Measurements from ENCODE around the gene PIMREG.

Gene PIMREG, protein sequence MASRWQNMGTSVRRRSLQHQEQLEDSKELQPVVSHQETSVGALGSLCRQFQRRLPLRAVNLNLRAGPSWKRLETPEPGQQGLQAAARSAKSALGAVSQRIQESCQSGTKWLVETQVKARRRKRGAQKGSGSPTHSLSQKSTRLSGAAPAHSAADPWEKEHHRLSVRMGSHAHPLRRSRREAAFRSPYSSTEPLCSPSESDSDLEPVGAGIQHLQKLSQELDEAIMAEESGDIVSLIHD

DNA sequence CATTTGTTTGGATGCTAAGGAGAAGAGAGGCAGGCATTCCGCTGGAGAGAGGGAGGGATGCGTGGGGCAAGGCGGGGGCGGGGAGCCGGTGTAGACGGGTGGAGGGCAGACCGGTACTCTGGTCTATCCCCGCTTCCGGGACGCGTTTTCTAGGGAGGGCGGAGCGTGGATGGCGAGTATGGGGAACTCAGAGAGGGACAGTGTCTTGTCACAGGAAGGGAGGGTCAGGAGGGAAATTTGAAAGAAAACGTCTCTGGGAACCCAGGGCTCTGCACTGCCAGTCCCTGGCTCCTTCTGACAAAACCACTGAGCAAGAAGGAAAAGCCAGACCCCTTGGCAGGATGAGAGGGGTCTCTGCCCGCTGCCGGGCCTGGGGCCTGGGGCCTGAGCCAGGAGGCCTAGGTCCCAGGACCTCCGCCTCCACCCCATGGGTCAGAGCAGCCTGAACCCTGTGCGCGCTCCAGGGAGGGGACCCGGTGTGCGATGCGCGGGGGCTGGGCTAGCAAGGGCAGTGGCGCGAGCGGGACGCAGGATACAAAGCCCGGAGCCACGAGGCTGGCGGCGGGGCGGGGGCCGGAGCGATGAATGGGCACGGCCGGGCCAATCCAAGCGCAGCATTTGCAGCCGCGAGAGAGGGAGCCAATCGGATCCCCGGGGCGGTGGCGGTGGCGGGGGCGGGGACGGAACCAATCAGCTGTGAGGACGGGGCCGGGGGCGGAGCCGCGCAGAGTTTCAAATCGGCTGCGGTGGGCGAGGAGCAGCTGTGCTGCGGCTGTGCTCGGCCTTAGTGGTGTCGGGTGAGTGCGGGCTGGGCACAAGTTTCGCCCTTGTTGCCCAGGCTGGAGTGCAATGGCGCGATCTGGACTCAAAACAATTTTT lies at the start of gene PIMREG:
Gene PIMREG, plus strand, starts transcription at position 764 of the 879 bp plus-strand sequence. CDS start 656 bp downstream, outside the sequence.
- DNase-seq (ENCODE audit: extremely low spot score), result peak; percentile 94
- ChIA-PET POLR2A (interaction anchor here (0.8 to 1.7 kb wide), 6 partner anchors 8 to 850 kb away, joined by 3 to 11 read pairs (median 3); no protein-coding TSS in a partner anchor), CTCF (interaction anchor here (1.5 kb wide), 1 partner anchor 29 kb away, joined by 3 read pairs; no protein-coding TSS in a partner anchor)
- peak; percentile 39; the same call in 1 of the 2 replicates for TF ChIP-seq FOXM1 (IDR thresholded peaks at IDR 0.05; ENCODE audit: borderline replicate concordance)
- TF ChIP-seq LEF1 (IDR thresholded peaks at IDR 0.05; ENCODE audit: borderline replicate concordance), result no peak
- TF ChIP-seq SUZ12 (IDR thresholded peaks at IDR 0.05), result no peak
- no peak for TF ChIP-seq CTBP1 (IDR thresholded peaks at IDR 0.05; ENCODE audit: borderline replicate concordance)
- TF ChIP-seq L3MBTL2 (conservative IDR thresholded peaks at IDR 0.05), result peak; percentile 97
- no peak for TF ChIP-seq BHLHE40 (IDR thresholded peaks at IDR 0.05; ENCODE audit: borderline replicate concordance)
- TF ChIP-seq ELF4 (IDR thresholded peaks at IDR 0.05), result no peak
- TF ChIP-seq FOXA1 (IDR thresholded peaks at IDR 0.05), result no peak
- TF ChIP-seq NFRKB (IDR thresholded peaks at IDR 0.05), result no peak

DNA sequence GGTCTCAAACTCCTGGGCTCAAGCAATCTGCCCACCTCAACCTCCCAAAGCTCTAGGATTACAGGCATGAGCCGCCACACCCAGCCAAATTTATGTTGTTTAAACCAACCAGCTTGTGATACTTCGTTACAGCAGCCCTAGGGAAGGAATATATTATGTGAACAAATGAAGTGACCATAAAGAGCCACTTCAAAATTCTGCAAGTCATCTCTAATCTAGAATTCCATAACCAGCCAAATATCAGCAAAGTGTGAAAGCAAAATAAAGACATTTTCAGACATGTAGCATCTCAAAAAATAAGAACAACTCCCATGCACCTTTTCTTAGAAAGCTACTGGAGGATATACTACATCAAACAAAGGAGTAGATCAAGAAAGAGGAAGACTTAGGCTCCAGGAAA lies 45.3 kb upstream of the PIMREG start:
- ChIA-PET POLR2A (no interaction called here), CTCF (no interaction called here)
- TF ChIP-seq, protein P1, sequence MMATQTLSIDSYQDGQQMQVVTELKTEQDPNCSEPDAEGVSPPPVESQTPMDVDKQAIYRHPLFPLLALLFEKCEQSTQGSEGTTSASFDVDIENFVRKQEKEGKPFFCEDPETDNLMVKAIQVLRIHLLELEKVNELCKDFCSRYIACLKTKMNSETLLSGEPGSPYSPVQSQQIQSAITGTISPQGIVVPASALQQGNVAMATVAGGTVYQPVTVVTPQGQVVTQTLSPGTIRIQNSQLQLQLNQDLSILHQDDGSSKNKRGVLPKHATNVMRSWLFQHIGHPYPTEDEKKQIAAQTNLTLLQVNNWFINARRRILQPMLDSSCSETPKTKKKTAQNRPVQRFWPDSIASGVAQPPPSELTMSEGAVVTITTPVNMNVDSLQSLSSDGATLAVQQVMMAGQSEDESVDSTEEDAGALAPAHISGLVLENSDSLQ (IDR thresholded peaks at IDR 0.05), result no peak
- TF ChIP-seq BHLHE40 (IDR thresholded peaks at IDR 0.05; ENCODE audit: borderline replicate concordance) (no peak), FOXA1 (IDR thresholded peaks at IDR 0.05) (no peak), TARDBP (IDR thresholded peaks at IDR 0.05) (no peak), ARNT (IDR thresholded peaks at IDR 0.05) (no peak), L3MBTL2 (conservative IDR thresholded peaks at IDR 0.05) (no peak), SUZ12 (IDR thresholded peaks at IDR 0.05) (no peak), CTBP1 (IDR thresholded peaks at IDR 0.05; ENCODE audit: borderline replicate concordance) (no peak), FOXK2 (IDR thresholded peaks at IDR 0.05) (no peak), FOXM1 (IDR thresholded peaks at IDR 0.05; ENCODE audit: borderline replicate concordance) (no peak), HDGF (IDR thresholded peaks at IDR 0.05; ENCODE audit: borderline replicate concordance) (no peak), SP1 (IDR thresholded peaks at IDR 0.05) (no peak)
- no peak for DNase-seq (ENCODE audit: extremely low spot score)

DNA sequence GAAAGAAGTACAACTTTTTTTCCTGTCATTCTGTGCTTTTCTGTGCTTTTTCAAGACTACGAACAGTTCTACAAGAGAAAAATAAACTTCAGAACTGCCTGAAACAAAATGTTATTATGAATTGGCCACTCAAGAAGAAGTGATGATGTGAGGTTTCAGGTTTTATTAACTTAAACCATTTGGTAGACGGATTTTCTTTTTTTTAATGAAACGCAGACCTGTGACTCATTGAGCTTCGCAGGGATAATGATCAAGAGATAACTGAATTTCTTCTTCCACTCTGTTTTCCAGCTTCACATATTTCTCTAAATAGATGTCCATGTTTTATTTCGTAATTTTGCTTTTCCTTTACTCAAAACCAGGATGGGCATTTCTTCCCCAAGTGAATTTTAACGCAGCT lies 42.0 kb upstream of the PIMREG start:
- ChIA-PET CTCF (no interaction called here), POLR2A (interaction anchor here (0.6 kb wide), 1 partner anchor 104 kb away, joined by 3 read pairs; no protein-coding TSS in a partner anchor)
- TF ChIP-seq ELF4 (IDR thresholded peaks at IDR 0.05) (no peak), L3MBTL2 (conservative IDR thresholded peaks at IDR 0.05) (no peak), ARNT (IDR thresholded peaks at IDR 0.05) (no peak), HDGF (IDR thresholded peaks at IDR 0.05; ENCODE audit: borderline replicate concordance) (no peak), NFRKB (IDR thresholded peaks at IDR 0.05) (no peak), LEF1 (IDR thresholded peaks at IDR 0.05; ENCODE audit: borderline replicate concordance) (no peak), FOXA1 (IDR thresholded peaks at IDR 0.05) (no peak), CTBP1 (IDR thresholded peaks at IDR 0.05; ENCODE audit: borderline replicate concordance) (no peak), TARDBP (IDR thresholded peaks at IDR 0.05) (no peak), ZNF384 (IDR thresholded peaks at IDR 0.05) (no peak), FOXM1 (IDR thresholded peaks at IDR 0.05; ENCODE audit: borderline replicate concordance) (no peak), BHLHE40 (IDR thresholded peaks at IDR 0.05; ENCODE audit: borderline replicate concordance) (no peak), SUZ12 (IDR thresholded peaks at IDR 0.05) (no peak)
- TF ChIP-seq, protein P1 (IDR thresholded peaks at IDR 0.05), result no peak
- DNase-seq (ENCODE audit: extremely low spot score), result no peak

DNA sequence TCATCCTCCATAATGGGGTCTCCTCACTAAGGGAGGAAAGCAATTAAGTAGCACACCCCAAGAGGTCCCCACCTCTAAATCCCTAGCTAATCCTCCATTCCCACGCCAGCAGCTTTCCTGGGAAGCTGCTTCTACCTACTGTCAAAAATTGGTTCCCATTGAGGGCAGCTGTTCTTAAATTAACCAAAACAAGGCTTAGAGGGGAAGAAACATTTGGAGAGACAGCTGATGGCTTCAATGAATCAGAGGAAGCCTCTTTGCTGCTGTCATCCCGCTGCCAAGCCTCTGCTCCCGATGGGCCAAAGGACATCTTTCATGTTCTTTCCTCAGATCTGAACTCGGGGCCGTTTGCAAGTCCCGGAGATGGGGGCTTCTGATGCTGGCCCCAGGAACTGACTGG lies 36.0 kb upstream of the PIMREG start:
- DNase-seq (ENCODE audit: extremely low spot score), result no peak
- TF ChIP-seq BHLHE40 (IDR thresholded peaks at IDR 0.05; ENCODE audit: borderline replicate concordance) (no peak), SP1 (IDR thresholded peaks at IDR 0.05) (no peak), FOXA1 (IDR thresholded peaks at IDR 0.05) (no peak), L3MBTL2 (conservative IDR thresholded peaks at IDR 0.05) (no peak), FOXM1 (IDR thresholded peaks at IDR 0.05; ENCODE audit: borderline replicate concordance) (no peak), FOXK2 (IDR thresholded peaks at IDR 0.05) (no peak), NFRKB (IDR thresholded peaks at IDR 0.05) (no peak), TARDBP (IDR thresholded peaks at IDR 0.05) (no peak)
- TF ChIP-seq, protein P1 (IDR thresholded peaks at IDR 0.05), result no peak
- ChIA-PET CTCF (no interaction called here), POLR2A (no interaction called here)

DNA sequence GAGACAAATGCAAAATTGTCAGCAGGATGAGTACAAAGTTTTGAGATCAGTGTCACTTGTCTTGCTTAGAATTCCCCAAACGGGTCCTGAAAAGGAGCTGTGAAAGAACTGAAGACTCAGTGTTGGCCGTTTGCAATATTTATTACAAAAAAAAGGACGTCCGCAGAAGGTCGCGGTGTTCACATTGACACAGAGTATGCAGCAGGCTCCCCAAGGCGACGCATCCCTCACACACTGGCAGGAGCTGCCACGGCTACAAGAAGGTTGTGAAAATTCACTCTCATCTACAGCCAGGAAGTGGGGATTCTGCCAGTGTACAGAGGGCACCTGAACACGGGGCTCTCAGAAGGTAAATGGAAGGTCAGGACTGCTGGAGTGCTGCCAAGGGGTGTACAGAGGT lies 35.5 kb upstream of the PIMREG start:
- POLR2A ChIA-PET, result no interaction called here
- no peak for DNase-seq (ENCODE audit: extremely low spot score)
- CTCF ChIA-PET, result no interaction called here
- TF ChIP-seq ELF4 (IDR thresholded peaks at IDR 0.05) (no peak), SUZ12 (IDR thresholded peaks at IDR 0.05) (no peak), FOXA1 (IDR thresholded peaks at IDR 0.05) (no peak), ARNT (IDR thresholded peaks at IDR 0.05) (no peak), SP1 (IDR thresholded peaks at IDR 0.05) (no peak), NFRKB (IDR thresholded peaks at IDR 0.05) (no peak), FOXM1 (IDR thresholded peaks at IDR 0.05; ENCODE audit: borderline replicate concordance) (no peak), HDGF (IDR thresholded peaks at IDR 0.05; ENCODE audit: borderline replicate concordance) (no peak), TARDBP (IDR thresholded peaks at IDR 0.05) (no peak), CTBP1 (IDR thresholded peaks at IDR 0.05; ENCODE audit: borderline replicate concordance) (no peak), LEF1 (IDR thresholded peaks at IDR 0.05; ENCODE audit: borderline replicate concordance) (no peak), L3MBTL2 (conservative IDR thresholded peaks at IDR 0.05) (no peak), ZNF384 (IDR thresholded peaks at IDR 0.05) (no peak), FOXK2 (IDR thresholded peaks at IDR 0.05) (no peak), BHLHE40 (IDR thresholded peaks at IDR 0.05; ENCODE audit: borderline replicate concordance) (no peak)
- TF ChIP-seq, protein P1 (IDR thresholded peaks at IDR 0.05), result no peak
